ENCODE measurements around the gene NPPA. TPM values are rescaled to one million over a fixed set of nuclear protein-coding genes. Genes with fewer than 3 reads are reported as not detected.

Gene NPPA
- total and polyA plus RNA-seq, 9 of the 15 experiments (the other 6 are each of a cell fraction or from before 2014, with no cell fraction given), result not detected

DNA sequence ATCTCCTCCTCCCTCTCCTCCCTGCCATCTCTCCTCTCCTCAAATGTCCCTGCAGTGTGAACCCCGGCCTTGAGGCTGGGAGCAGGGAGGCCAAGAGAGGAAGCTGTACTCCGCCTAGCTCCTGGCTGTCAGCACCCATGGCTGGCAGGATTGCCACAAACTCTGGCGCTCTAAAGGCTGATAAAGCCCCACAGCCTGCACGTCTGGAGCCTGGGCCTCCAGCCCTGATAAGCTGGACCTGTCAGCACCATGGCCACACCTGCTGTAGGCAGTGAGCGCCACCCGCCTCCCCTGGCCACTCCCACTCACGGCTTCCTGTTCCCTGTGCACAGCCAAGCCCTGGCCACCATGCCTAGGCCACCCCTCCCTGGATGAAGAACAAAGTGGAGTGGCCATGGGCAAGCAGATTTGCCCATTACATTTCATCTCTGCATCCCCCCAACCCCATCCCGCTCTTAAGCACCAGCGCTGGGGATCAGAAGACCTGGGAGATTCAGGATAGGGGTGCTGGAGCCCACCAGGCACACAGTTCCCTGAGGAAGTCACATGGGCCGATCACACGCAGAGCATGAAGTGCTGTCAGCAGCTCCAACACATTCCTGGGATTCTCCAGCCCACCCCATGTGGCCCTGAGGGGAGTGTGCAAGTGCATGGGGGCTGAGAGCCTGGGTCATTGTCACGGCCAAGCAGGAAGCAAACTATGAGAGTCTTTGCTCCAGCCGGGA lies 35.4 kb upstream of the NPPA start (continued):
- TF ChIP-seq ZC3H11A (IDR thresholded peaks at IDR 0.05; ENCODE audit: low read depth, low read length) (no peak), SMAD2 (IDR thresholded peaks at IDR 0.05; ENCODE audit: low read depth, low read length) (no peak), TGIF2 (CRISPR knock-in tag; IDR thresholded peaks at IDR 0.05) (no peak), CC2D1A (IDR thresholded peaks at IDR 0.05) (peak; percentile 82; the same call in 1 of the 2 replicates), E2F3 (CRISPR knock-in tag; IDR thresholded peaks at IDR 0.05) (peak; percentile 80), ELF4 (CRISPR knock-in tag; IDR thresholded peaks at IDR 0.05) (peak; percentile 90; the same call in 1 of the 2 replicates), PTBP1 (IDR thresholded peaks at IDR 0.05; ENCODE audit: low read depth, low read length) (0 out of 2 replicates have a peak, but pooled peaks have one; percentile 39), ZFP1 (CRISPR knock-in tag; IDR thresholded peaks at IDR 0.05) (no peak), NFATC3 (IDR thresholded peaks at IDR 0.05) (no peak), TAF15 (IDR thresholded peaks at IDR 0.05; ENCODE audit: low read depth, low read length) (no peak), HDAC6 (IDR thresholded peaks at IDR 0.05; ENCODE audit: low read depth, low read length) (no peak), ZNF217 (CRISPR knock-in tag; IDR thresholded peaks at IDR 0.05) (no peak)
- TF ChIP-seq, protein P1, sequence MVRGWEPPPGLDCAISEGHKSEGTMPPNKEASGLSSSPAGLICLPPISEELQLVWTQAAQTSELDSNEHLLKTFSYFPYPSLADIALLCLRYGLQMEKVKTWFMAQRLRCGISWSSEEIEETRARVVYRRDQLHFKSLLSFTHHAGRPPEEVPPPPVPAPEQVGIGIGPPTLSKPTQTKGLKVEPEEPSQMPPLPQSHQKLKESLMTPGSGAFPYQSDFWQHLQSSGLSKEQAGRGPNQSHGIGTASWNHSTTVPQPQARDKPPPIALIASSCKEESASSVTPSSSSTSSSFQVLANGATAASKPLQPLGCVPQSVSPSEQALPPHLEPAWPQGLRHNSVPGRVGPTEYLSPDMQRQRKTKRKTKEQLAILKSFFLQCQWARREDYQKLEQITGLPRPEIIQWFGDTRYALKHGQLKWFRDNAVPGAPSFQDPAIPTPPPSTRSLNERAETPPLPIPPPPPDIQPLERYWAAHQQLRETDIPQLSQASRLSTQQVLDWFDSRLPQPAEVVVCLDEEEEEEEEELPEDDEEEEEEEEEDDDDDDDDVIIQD (CRISPR knock-in tag; IDR thresholded peaks at IDR 0.05), result 0 out of 2 replicates have a peak, but pooled peaks have one; percentile 41
- TF ChIP-seq, protein P2, sequence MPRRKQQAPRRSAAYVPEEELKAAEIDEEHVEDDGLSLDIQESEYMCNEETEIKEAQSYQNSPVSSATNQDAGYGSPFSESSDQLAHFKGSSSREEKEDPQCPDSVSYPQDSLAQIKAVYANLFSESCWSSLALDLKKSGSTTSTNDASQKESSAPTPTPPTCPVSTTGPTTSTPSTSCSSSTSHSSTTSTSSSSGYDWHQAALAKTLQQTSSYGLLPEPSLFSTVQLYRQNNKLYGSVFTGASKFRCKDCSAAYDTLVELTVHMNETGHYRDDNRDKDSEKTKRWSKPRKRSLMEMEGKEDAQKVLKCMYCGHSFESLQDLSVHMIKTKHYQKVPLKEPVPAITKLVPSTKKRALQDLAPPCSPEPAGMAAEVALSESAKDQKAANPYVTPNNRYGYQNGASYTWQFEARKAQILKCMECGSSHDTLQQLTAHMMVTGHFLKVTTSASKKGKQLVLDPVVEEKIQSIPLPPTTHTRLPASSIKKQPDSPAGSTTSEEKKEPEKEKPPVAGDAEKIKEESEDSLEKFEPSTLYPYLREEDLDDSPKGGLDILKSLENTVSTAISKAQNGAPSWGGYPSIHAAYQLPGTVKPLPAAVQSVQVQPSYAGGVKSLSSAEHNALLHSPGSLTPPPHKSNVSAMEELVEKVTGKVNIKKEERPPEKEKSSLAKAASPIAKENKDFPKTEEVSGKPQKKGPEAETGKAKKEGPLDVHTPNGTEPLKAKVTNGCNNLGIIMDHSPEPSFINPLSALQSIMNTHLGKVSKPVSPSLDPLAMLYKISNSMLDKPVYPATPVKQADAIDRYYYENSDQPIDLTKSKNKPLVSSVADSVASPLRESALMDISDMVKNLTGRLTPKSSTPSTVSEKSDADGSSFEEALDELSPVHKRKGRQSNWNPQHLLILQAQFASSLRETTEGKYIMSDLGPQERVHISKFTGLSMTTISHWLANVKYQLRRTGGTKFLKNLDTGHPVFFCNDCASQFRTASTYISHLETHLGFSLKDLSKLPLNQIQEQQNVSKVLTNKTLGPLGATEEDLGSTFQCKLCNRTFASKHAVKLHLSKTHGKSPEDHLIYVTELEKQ (CRISPR knock-in tag; IDR thresholded peaks at IDR 0.05), result no peak
- TF ChIP-seq, protein P3, sequence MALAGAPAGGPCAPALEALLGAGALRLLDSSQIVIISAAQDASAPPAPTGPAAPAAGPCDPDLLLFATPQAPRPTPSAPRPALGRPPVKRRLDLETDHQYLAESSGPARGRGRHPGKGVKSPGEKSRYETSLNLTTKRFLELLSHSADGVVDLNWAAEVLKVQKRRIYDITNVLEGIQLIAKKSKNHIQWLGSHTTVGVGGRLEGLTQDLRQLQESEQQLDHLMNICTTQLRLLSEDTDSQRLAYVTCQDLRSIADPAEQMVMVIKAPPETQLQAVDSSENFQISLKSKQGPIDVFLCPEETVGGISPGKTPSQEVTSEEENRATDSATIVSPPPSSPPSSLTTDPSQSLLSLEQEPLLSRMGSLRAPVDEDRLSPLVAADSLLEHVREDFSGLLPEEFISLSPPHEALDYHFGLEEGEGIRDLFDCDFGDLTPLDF (CRISPR knock-in tag; IDR thresholded peaks at IDR 0.05), result no peak
- TF ChIP-seq, protein P4, sequence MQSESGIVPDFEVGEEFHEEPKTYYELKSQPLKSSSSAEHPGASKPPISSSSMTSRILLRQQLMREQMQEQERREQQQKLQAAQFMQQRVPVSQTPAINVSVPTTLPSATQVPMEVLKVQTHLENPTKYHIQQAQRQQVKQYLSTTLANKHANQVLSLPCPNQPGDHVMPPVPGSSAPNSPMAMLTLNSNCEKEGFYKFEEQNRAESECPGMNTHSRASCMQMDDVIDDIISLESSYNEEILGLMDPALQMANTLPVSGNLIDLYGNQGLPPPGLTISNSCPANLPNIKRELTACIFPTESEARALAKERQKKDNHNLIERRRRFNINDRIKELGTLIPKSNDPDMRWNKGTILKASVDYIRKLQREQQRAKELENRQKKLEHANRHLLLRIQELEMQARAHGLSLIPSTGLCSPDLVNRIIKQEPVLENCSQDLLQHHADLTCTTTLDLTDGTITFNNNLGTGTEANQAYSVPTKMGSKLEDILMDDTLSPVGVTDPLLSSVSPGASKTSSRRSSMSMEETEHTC (IDR thresholded peaks at IDR 0.05), result peak; percentile 66; the same call in 1 of the 2 replicates
- TF ChIP-seq, protein P5, sequence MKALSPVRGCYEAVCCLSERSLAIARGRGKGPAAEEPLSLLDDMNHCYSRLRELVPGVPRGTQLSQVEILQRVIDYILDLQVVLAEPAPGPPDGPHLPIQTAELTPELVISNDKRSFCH (CRISPR knock-in tag; IDR thresholded peaks at IDR 0.05), result no peak
- TF ChIP-seq, protein P5 (tag; IDR thresholded peaks at IDR 0.05), result peak; percentile 92

All from K562 (cell line).